Upper lobe of left lung (tissue), 6 donors: Measurements from ENCODE around the gene PRDM16. TPM values are rescaled to one million over a fixed set of nuclear protein-coding genes. Genes with fewer than 3 reads are reported as not detected.
A peak's percentile ranks its signal among the peaks of the same experiment; 100 is the strongest.

Experiments used
- ATAC-seq, 2 donors: fragments of 200-7000 bp; cut with Tn5 transposase; one replicate each; pipeline ENCODE4 v1.9.1; 2022; ENCODE audit warnings: mild to moderate bottlenecking in 2 of 2, moderate library complexity in 2 of 2; ENCODE audit not compliant: low FRiP score in 2 of 2
- DNase-seq, 2 donors: peaks; one replicate each; pipeline ENCODE4 v3.0.0-alpha.2; 2019 to 2020
- H3K27ac ChIP-seq, 4 donors: fragments of 200-600 bp; sonication (generic); one replicate each; pipeline ENCODE4 v1.5.1; 2016 to 2019
- H3K27me3 ChIP-seq, 4 donors: fragments of 200-600 bp; sonication (generic); one replicate each; pipeline ENCODE4 v1.5.1; 2017 to 2019
- H3K36me3 ChIP-seq, 4 donors: fragments of 200-600 bp; sonication (generic); one replicate each; pipeline ENCODE4 v1.5.1; 2016 to 2019
- H3K4me1 ChIP-seq, 4 donors: fragments of 200-600 bp; sonication (generic); one replicate each; pipeline ENCODE4 v1.5.1; 2018 to 2019
- H3K4me3 ChIP-seq, 4 donors: fragments of 200-600 bp; sonication (generic); one replicate each; pipeline ENCODE4 v1.5.1; 2017 to 2019; ENCODE audit warnings: mild to moderate bottlenecking in 2 of 4, moderate library complexity in 1 of 4
- H3K9me3 ChIP-seq, 4 donors: fragments of 200-600 bp; sonication (generic); one replicate each; pipeline ENCODE4 v1.5.1; 2018 to 2019
- CTCF ChIP-seq, 6 experiments: fragments of 450-650 bp in 4 of 6; fragments of 200-600 bp in 2 of 6; sonication (generic) in 2 of 6; IDR thresholded peaks; one replicate each; pipeline ENCODE4 v1.5.1; 2016 to 2019; ENCODE audit warnings: antibody characterized with exemption in 6 of 6
- EP300 ChIP-seq, 4 donors: sonication (generic); formaldehyde crosslinking; IDR thresholded peaks; one replicate each; pipeline ENCODE4 v1.5.1; 2017; ENCODE audit warnings: antibody characterized with exemption in 4 of 4, control low read depth in 2 of 4
- POLR2A ChIP-seq, 4 donors: fragments of 450-650 bp; IDR thresholded peaks; one replicate each; pipeline ENCODE4 v1.5.1; 2016 to 2017; ENCODE audit warnings: antibody characterized with exemption in 4 of 4, mild to moderate bottlenecking in 2 of 4
- POLR2AphosphoS5 ChIP-seq, 2 donors: sonication (generic); formaldehyde crosslinking; IDR thresholded peaks; one replicate each; pipeline ENCODE4 v1.5.1; 2017; ENCODE audit warnings: antibody characterized with exemption in 2 of 2
- WGBS, 2 donors: methylation state at CpG; one replicate each; pipeline ENCODE4 v1.1.5; 2017 to 2018; 5-methylcytosine and 5-hydroxymethylcytosine counted together
- total RNA-seq, 6 donors: library from RNA; depleted of rRNA in 4 of 6; stranded (reverse); fragments of >200 nt in 4 of 6; gene quantifications; one replicate each; pipeline versions ENCODE4 v1.1.0 to v1.2.1, GENCODE V29; 2016 to 2021
- donor health status: DM: no; HTN: no; CAD: no; lungs with moderate emphysema.
- donor health status: DM: no; HTN: yes; CAD: no; lungs with severe emphysema.

The PRDM16 gene
- total RNA-seq, 6 donors from 2014 or later: 12.3 to 54.5 (median 21.2) TPM

GRCh38 chr1:3038571-3039181 lies 30.3 kb upstream of the PRDM16 start:
- H3K27me3 ChIP-seq: no peaks in the 10 kb centered on the region
- TF ChIP-seq POLR2A (IDR thresholded peaks at IDR 0.05) (no peak), CTCF (IDR thresholded peaks at IDR 0.05) (no peak), EP300 (IDR thresholded peaks at IDR 0.05) (no peak), POLR2AphosphoS5 (IDR thresholded peaks at IDR 0.05) (no peak)
- no peak for ATAC-seq

GRCh38 chr1:3040004-3040403 lies 29.0 kb upstream of the PRDM16 start:
- Histone ChIP-seq H3K4me1 (no peaks in the 10 kb centered on the region), H3K27ac (no peak overlapping the region), H3K4me3 (no peak overlapping the region), H3K36me3 (no peaks in the 10 kb centered on the region), H3K9me3 (no peaks in the 10 kb centered on the region), H3K27me3 (no peaks in the 10 kb centered on the region)
- peak in 1 of 2 donors; percentile 27 for DNase-seq
- 76 to 85% methylated on average over 7 of the region's 7 CpGs for WGBS, 2 donors
- ATAC-seq: no peak
- TF ChIP-seq POLR2AphosphoS5 (IDR thresholded peaks at IDR 0.05) (no peak), POLR2A (IDR thresholded peaks at IDR 0.05) (no peak), EP300 (IDR thresholded peaks at IDR 0.05) (no peak), CTCF (IDR thresholded peaks at IDR 0.05) (no peak)

More at GRCh38 chr1:3038571-3039181, 30.3 kb upstream of the PRDM16 start:
- peak; percentile 18 to 70 for DNase-seq
- Histone ChIP-seq H3K9me3 (no peaks in the 10 kb centered on the region), H3K4me3 (no peak overlapping the region), H3K4me1 (no peaks in the 10 kb centered on the region), H3K36me3 (no peaks in the 10 kb centered on the region), H3K27ac (no peak overlapping the region)
- 75 to 80% methylated on average over 11 to 16 of the region's 19 CpGs for WGBS, 2 donors

GRCh38 chr1:3042481-3042880 lies 26.5 kb upstream of the PRDM16 start:
- H3K4me1 ChIP-seq: no peaks in the 10 kb centered on the region
- no peak overlapping the region for H3K27ac ChIP-seq
- ATAC-seq: no peak
- no peaks in the 10 kb centered on the region for H3K27me3 ChIP-seq
- H3K4me3 ChIP-seq: no peak overlapping the region
- H3K9me3 ChIP-seq: no peaks in the 10 kb centered on the region
- DNase-seq: no peak
- WGBS, 2 donors: 87 to 89% methylated on average over 9 of the region's 9 CpGs
- TF ChIP-seq POLR2AphosphoS5 (IDR thresholded peaks at IDR 0.05) (no peak), CTCF (IDR thresholded peaks at IDR 0.05) (no peak), EP300 (IDR thresholded peaks at IDR 0.05) (no peak), POLR2A (IDR thresholded peaks at IDR 0.05) (no peak)
- H3K36me3 ChIP-seq: no peaks in the 10 kb centered on the region

- ATAC-seq (no peak), DNase-seq (peak; percentile 12 to 36)
- Histone ChIP-seq H3K9me3 (no peaks in the 10 kb centered on the region), H3K36me3 (no peaks in the 10 kb centered on the region), H3K4me3 (no peak overlapping the region), H3K4me1 (no peaks in the 10 kb centered on the region), H3K27ac (no peak overlapping the region), H3K27me3 (no peaks in the 10 kb centered on the region)
- TF ChIP-seq EP300 (IDR thresholded peaks at IDR 0.05) (no peak), POLR2AphosphoS5 (IDR thresholded peaks at IDR 0.05) (no peak), CTCF (IDR thresholded peaks at IDR 0.05) (no peak), POLR2A (IDR thresholded peaks at IDR 0.05) (no peak)
- 52 to 84% methylated on average over 5 to 7 of the region's 7 CpGs for WGBS, 2 donors
Measured at GRCh38 chr1:3049164-3049563, 19.8 kb upstream of the PRDM16 start.

- 80 to 91% methylated on average over 1 to 2 of the region's 2 CpGs for WGBS, 2 donors
- TF ChIP-seq EP300 (IDR thresholded peaks at IDR 0.05): no peak
- TF ChIP-seq POLR2A (IDR thresholded peaks at IDR 0.05): no peak
- TF ChIP-seq CTCF (IDR thresholded peaks at IDR 0.05): no peak
- no peak for TF ChIP-seq POLR2AphosphoS5 (IDR thresholded peaks at IDR 0.05)
- H3K27ac ChIP-seq: no peak overlapping the region
Measured at GRCh38 chr1:3049905-3050304, 19.1 kb upstream of the PRDM16 start.

More at GRCh38 chr1:3049905-3050304, 19.1 kb upstream of the PRDM16 start:
- Histone ChIP-seq H3K36me3 (no peaks in the 10 kb centered on the region), H3K27me3 (no peaks in the 10 kb centered on the region), H3K4me3 (no peak overlapping the region), H3K4me1 (no peaks in the 10 kb centered on the region), H3K9me3 (no peaks in the 10 kb centered on the region)
- peak in 1 of 2 donors; percentile 15 for DNase-seq
- peak in 1 of 2 donors; percentile 19 for ATAC-seq
